Choroid plexus epithelial cell (primary cell): ENCODE results near the gene NLN.
A peak's percentile ranks its signal among the peaks of the same experiment; 100 is the strongest.

Experiments used
- DNase-seq: peaks from one replicate; pipeline ENCODE4 v3.0.0-alpha.2; 2010; ENCODE audit warnings: low read depth
- H3K4me3 ChIP-seq: 2 replicates; pipeline ENCODE4 v1.5.1; 2011; ENCODE audit warnings: low read depth, mild to moderate bottlenecking, control low read depth, low read length, moderate library complexity
- CTCF ChIP-seq: conservative IDR thresholded peaks from 2 replicates; pipeline ENCODE4 v1.5.1; 2011; ENCODE audit warnings: low read depth, mild to moderate bottlenecking, control low read depth, inconsistent platforms, low read length, moderate library complexity

Gene NLN

GRCh38 chr5:65734921-65735320, 12.9 kb downstream of the NLN start:
- no peak for TF ChIP-seq CTCF
- no peak overlapping the region for H3K4me3 ChIP-seq
- DNase-seq: no peak

- no peak overlapping the region for H3K4me3 ChIP-seq
- DNase-seq: no peak
- TF ChIP-seq CTCF: no peak
Observed at GRCh38 chr5:65736011-65736410, 14.0 kb downstream of the NLN start.

GRCh38 chr5:65737842-65738241, 15.8 kb downstream of the NLN start:
- DNase-seq: no peak
- no peak for TF ChIP-seq CTCF
- H3K4me3 ChIP-seq: no peak overlapping the region

- no peak for TF ChIP-seq CTCF
- DNase-seq: no peak
- H3K4me3 ChIP-seq: no peak overlapping the region
Observed at GRCh38 chr5:65738305-65738704, 16.3 kb downstream of the NLN start.

GRCh38 chr5:65739162-65739561, 17.2 kb downstream of the NLN start:
- no peak for DNase-seq
- TF ChIP-seq CTCF: no peak
- H3K4me3 ChIP-seq: no peak overlapping the region

GRCh38 chr5:65742565-65743231, 20.7 kb downstream of the NLN start:
- no peak overlapping the region for H3K4me3 ChIP-seq
- TF ChIP-seq CTCF: peak; percentile 78
- DNase-seq: peak; percentile 85

- DNase-seq: peak; percentile 39
- no peak for TF ChIP-seq CTCF
- no peak overlapping the region for H3K4me3 ChIP-seq
Observed at GRCh38 chr5:65749221-65749844, 27.3 kb downstream of the NLN start.
